GM12873 (cell line): ENCODE results near the gene MFAP4.

Experiments used
- TF ChIP-seq, protein P1 (sequence below): IDR thresholded peaks from 2 replicates; pipeline ENCODE4 v1.5.1; 2012; ENCODE audit warnings: low read depth, mild to moderate bottlenecking, moderate library complexity, low read length, control low read depth; ENCODE audit not compliant: insufficient read depth; ENCODE audit errors: missing control alignments

Gene MFAP4

DNA sequence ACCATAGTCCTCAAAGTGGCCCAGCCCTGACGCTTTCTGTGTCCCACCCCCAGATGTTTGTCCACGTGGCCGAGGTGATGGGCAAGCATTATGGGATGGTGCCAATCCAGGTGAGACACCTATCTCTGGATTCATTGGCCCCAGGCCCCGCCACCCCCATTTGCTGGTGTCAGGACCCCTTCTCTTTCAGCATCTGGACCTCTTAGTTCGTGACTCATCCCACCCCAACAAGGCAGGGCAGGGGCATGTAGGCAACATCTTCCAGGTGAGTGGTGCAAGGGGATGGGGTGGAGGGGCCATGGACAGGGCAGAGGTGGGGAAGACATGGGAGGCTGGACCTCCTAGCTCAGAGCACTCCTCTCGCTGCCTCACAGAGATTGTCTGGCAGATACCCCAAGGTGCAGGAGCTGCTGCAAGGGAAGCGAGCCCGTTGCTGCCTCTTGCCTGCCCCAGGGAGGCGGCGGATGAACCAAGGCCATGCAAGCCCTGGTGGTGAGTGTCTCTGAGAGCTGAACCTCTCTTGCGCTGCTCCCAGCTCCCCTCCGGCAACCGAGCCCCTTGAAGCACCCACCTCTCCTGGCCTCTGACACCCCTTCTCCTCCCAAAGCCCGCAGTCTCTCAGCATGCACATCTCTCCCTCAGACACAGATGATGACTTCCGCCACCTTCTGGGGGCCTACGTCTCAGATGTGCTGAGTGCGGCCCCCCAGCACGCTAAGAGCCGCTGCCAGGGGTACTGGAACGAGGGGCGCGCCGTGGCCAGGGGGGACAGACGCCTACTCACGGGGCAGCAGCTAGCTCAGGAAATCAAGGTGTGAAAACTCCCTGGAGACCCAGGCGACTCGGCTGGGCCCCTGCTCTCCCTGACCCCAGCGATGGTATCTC, 27.6 kb upstream of the MFAP4 start:
- TF ChIP-seq, protein P1, sequence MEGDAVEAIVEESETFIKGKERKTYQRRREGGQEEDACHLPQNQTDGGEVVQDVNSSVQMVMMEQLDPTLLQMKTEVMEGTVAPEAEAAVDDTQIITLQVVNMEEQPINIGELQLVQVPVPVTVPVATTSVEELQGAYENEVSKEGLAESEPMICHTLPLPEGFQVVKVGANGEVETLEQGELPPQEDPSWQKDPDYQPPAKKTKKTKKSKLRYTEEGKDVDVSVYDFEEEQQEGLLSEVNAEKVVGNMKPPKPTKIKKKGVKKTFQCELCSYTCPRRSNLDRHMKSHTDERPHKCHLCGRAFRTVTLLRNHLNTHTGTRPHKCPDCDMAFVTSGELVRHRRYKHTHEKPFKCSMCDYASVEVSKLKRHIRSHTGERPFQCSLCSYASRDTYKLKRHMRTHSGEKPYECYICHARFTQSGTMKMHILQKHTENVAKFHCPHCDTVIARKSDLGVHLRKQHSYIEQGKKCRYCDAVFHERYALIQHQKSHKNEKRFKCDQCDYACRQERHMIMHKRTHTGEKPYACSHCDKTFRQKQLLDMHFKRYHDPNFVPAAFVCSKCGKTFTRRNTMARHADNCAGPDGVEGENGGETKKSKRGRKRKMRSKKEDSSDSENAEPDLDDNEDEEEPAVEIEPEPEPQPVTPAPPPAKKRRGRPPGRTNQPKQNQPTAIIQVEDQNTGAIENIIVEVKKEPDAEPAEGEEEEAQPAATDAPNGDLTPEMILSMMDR: no peak

DNA sequence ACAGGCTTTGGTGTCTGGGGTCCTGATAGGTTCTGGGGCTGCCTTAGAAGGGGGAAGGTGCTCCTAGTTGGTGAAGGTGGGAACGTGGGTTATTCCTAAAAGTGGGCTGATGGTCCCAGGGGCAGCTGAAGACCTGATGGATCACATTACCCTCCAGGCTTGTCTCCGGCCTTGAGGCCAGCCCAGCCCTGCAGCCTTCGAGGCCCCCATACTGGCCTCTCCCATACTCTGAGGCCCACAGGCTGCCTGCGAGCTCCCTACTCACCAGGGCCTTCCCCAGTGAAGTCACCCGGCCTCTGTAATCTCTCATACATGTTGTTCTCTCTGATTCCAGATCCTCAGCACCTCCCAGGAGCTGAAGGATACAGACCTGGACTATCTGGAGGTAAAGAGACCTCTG, 26.8 kb upstream of the MFAP4 start:
- TF ChIP-seq, protein P1: no peak

DNA sequence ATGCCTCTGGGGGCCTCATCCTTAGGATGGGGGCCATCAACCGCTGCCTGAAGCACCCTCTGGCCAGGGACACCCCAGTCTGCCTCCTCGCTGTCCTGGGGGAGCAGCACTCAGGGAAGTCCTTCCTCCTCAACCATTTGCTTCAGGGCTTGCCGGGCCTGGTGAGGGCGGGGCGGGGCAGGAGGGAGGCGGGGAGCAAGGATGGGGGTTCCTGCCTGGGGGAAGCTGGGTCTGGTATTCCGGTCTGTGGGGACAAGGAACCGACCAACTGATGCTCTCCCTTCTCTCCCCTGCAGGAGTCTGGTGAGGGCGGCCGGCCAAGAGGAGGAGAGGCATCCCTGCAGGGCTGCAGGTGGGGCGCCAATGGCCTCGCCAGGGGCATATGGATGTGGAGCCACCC, 26.0 kb upstream of the MFAP4 start:
- TF ChIP-seq, protein P1: no peak

DNA sequence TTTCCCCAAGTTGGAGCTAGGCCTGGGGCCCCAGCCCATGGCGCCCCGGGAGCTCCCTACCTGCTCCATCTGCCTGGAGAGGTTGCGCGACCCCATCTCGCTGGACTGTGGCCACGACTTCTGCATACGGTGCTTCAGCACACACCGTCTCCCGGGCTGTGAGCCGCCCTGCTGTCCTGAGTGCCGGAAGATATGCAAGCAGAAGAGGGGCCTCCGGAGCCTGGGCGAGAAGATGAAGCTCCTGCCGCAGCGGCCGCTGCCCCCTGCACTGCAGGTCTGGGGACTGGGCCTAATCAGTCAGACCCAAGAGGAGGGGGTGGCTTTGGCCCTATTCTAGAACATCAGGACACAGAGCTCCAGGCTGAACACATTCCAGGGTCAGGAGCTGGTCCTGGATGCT, 25.5 kb upstream of the MFAP4 start:
- TF ChIP-seq, protein P1: no peak

DNA sequence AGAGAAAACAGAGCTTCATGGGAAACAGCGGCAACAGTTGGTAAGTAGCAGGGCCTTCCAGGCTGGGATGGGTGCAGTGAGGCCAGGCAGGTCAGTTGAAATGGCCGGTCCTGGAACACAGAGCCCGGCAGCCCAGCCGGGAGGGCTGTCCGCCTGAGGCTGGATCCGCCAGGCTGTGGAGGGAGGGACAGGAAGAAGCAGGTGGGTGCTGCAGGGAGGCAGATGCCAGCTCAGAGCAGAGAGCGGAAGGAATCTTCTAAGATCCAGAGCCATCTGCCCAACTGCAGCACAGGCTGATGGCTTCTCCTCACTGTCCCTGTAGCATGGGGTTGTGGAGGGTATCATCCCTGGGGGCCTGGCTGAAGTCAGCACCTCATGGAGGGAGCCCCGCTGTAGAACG, 24.6 kb upstream of the MFAP4 start:
- TF ChIP-seq, protein P1: no peak

DNA sequence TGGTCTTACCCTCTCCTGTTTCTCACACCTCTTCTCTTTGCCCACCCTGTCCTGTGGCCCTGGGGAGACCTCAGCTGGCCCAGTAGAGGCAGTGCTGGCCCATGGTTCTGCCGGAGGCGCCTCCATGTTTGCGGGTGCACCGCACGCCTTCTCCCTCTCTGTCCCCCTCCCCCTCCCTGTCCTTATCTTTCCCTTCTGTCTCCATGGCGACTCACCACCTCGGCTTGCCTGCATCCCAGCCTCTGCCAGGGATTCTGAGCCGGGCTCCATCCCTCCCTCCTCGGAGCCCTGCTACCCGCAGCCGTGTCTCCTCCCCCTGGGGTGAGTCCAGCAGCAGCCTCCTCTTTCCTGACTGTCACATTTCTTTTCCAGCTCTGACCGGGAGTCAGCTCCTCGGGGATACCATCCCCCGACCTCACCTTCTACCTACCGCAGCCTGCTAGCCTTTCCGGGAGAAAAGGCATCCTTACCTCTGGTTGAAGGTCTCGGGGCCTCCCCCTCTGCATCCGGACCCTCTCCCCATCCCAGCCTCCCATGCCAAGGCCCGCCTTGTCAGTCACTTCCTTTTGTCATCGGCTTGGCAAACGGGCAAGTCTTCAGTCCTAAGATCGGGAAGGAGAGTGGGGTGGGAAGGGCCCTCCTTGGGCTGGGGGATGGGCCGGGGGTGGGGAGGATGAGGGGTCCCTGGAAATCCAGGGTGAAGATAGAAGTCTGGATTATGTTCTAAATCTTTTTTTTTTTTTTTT, 24.1 kb upstream of the MFAP4 start, which contains the start of gene RNF112:
RNF112 (plus strand) TSS at position 358 of the 746 bp plus-strand sequence; CDS start at position 535, 177 bp downstream.
- TF ChIP-seq, protein P1: no peak

DNA sequence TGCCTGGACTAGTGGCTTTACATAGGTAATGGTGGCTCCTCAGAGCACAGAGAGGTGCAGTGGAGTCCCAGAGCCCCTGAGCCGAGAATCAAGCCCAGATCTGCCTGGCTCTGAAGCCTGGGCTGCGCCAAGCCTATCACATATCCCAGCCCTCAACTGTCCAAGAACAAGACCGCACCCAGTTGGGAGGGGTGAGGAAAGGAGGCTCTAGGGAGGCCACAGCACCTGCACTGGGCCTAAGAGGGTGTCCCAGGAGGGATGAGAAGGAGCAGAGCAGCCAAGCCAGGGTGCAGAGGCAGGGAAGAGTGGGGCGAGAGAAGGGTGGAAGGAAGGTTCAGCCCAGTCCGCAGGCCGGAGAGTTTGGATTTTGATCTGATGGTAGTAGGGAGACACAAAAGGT, 23.1 kb upstream of the MFAP4 start:
- TF ChIP-seq, protein P1: no peak
